Mammary epithelial cell (primary cell): ENCODE results near the gene LRRFIP1.

Source experiments
- EZH2 ChIP-seq: IDR thresholded peaks from 2 replicates; pipeline ENCODE4 v1.6.1; 2012; ENCODE audit warnings: low read length, inconsistent platforms, borderline replicate concordance
- TF ChIP-seq, protein P1 (sequence below), 2 donors: IDR thresholded peaks in 1 of 2; conservative IDR thresholded peaks in 1 of 2; 2 replicates each; pipeline ENCODE4 v1.5.1; 2011 to 2012; ENCODE audit warnings: inconsistent platforms in 2 of 2, low read length in 2 of 2, mild to moderate bottlenecking in 2 of 2, control low read depth in 1 of 2, low read depth in 1 of 2; ENCODE audit not compliant: insufficient read depth in 1 of 2; ENCODE audit errors: extremely low read depth in 1 of 2

DNA sequence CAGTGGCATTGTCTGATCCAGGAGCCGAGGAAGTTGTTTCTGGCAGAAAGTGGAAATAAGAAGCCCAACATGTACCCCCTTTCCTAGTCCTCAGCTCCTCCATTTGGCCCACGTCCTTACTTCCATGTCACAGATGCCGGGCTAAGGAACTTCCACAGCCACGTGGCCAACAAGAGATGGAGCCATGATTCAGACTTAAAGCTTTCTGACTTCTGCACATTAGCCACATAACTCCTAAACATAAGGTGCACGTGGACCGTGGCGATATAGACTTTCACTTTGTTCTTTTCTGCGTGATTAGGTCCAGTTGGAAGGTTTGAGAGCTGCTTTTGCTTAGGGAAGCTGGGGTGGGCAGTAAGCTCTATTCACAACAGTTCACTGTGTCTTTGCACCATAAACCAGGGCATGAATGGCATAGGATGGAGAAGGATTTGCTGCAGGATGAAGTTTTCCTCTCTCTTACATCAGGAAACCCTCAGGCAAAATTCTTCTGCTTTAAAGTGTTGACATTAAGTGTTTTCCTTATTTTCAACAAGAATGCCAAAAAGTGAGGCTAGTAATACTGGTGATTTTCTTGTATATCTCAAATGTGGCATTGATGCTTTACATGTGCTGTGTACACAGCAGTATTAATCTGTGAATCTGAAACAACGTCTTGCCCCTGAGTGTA, 109.9 kb downstream of the LRRFIP1 start:
- TF ChIP-seq, protein P1, sequence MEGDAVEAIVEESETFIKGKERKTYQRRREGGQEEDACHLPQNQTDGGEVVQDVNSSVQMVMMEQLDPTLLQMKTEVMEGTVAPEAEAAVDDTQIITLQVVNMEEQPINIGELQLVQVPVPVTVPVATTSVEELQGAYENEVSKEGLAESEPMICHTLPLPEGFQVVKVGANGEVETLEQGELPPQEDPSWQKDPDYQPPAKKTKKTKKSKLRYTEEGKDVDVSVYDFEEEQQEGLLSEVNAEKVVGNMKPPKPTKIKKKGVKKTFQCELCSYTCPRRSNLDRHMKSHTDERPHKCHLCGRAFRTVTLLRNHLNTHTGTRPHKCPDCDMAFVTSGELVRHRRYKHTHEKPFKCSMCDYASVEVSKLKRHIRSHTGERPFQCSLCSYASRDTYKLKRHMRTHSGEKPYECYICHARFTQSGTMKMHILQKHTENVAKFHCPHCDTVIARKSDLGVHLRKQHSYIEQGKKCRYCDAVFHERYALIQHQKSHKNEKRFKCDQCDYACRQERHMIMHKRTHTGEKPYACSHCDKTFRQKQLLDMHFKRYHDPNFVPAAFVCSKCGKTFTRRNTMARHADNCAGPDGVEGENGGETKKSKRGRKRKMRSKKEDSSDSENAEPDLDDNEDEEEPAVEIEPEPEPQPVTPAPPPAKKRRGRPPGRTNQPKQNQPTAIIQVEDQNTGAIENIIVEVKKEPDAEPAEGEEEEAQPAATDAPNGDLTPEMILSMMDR (conservative IDR thresholded peaks at IDR 0.05 in 1 of 2, IDR thresholded peaks at IDR 0.05 in 1 of 2; ENCODE audit: extremely low read depth in 1 of 2, insufficient read depth in 1 of 2, low read depth in 1 of 2, low read length in 2 of 2) = no peak
- TF ChIP-seq EZH2 = no peak
